HG03095 (cell line): ENCODE measurements around the gene ENTPD1.
"Not testable (repeated sequence)": the region's sequence is repeated elsewhere in the genome, so short reads cannot be mapped to it uniquely, and the experiment has no call there.

Source experiments
- ATAC-seq: cut with Tn5 transposase; IDR thresholded peaks from one replicate; pipeline ENCODE4 v1.9.1; 2021; ENCODE audit warnings: moderate library complexity; ENCODE audit not compliant: unreplicated experiment

Gene ENTPD1

DNA sequence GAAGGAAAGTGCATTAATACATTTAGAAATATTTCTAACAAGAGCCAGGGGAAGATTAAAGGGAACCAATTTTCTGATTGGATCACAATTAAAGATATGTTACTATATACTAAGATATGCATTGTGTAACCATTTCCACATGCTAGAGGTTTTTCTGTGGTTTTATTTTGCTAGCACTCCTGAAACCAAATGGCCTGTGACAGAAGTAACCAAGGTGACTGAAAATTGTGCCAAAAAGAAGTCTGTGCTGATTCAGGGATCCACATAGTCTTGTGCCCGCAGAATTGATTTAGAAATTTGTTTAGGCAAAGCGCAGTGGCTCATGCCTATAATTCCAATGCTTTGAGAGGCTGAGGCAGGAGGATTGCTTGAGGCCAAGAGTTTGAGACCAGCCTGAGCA lies 153.6 kb downstream of the ENTPD1 start:
- no peak for ATAC-seq

DNA sequence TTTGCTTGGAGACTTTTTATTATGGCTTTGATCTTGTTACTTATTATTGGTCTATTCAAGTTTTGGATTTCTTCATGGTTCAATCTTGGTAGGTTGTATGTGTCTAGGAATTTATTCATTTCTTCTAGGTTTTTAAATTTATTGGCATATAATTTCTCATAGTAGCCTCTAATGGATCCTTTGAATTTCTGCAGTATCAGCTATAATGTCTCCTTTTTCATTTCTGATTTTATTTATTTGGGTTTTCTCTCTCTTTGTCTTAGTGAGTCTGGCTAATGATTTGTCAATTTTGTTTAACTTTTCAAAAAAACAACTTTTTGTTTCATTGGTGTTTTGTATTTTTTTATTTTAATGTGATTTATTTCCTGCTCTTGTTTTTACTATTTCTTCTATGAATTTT lies 160.1 kb downstream of the ENTPD1 start:
- ATAC-seq, result not testable (repeated sequence)
